Neural progenitor cell (in vitro differentiated cells): ENCODE data around the gene RAI1. TPM values are rescaled to one million over a fixed set of nuclear protein-coding genes. Genes with fewer than 3 reads are reported as not detected.
A peak's percentile ranks its signal among the peaks of the same experiment; 100 is the strongest.

Source experiments
- DNase-seq: peaks from one replicate; pipeline ENCODE4 v3.0.0-alpha.2; 2016; ENCODE audit warnings: low spot score
- H2AFZ ChIP-seq: fragments of 200-600 bp; sonication (generic); replicated peaks from 2 replicates; pipeline ENCODE4 v1.6.1; 2016; ENCODE audit warnings: antibody characterized with exemption
- H3F3A ChIP-seq: fragments of 200-600 bp; sonication (generic); 2 replicates; pipeline ENCODE4 v1.6.1; 2016; ENCODE audit warnings: antibody characterized with exemption, low read depth
- H3K27ac ChIP-seq: fragments of 200-600 bp; sonication (generic); 2 replicates; pipeline ENCODE4 v1.5.1; 2016; ENCODE audit warnings: mild to moderate bottlenecking
- H3K27me3 ChIP-seq: fragments of 200-600 bp; sonication (generic); 2 replicates; pipeline ENCODE4 v1.6.1; 2016; ENCODE audit warnings: mild to moderate bottlenecking, moderate library complexity
- H3K36me3 ChIP-seq: fragments of 200-600 bp; sonication (generic); 2 replicates; pipeline ENCODE4 v1.5.1; 2016
- H3K4me1 ChIP-seq: fragments of 200-600 bp; sonication (generic); 2 replicates; pipeline ENCODE4 v1.6.1; 2016; ENCODE audit warnings: mixed run types
- H3K4me2 ChIP-seq: fragments of 200-600 bp; sonication (generic); 2 replicates; pipeline ENCODE4 v1.6.1; 2016
- H3K4me3 ChIP-seq: fragments of 200-600 bp; sonication (generic); 2 replicates; pipeline ENCODE4 v1.5.1; 2016
- H3K79me2 ChIP-seq: fragments of 200-600 bp; sonication (generic); 2 replicates; pipeline ENCODE4 v1.6.1; 2016; ENCODE audit warnings: low read depth
- H3K9ac ChIP-seq: fragments of 200-600 bp; sonication (generic); 2 replicates; pipeline ENCODE4 v1.6.1; 2016
- H3K9me3 ChIP-seq: fragments of 200-600 bp; sonication (generic); 2 replicates; pipeline ENCODE4 v1.5.1; 2016; ENCODE audit warnings: low read depth
- H4K20me1 ChIP-seq: fragments of 200-600 bp; sonication (generic); 2 replicates; pipeline ENCODE4 v1.6.1; 2016; ENCODE audit warnings: low read depth
- H3K27ac Mint-ChIP-seq: 3 replicates; pipeline ENCODE4 v1.8.0; 2021; ENCODE audit warnings: mixed read lengths
- H3K27me3 Mint-ChIP-seq: 2 replicates; pipeline ENCODE4 v1.8.0; 2022; ENCODE audit warnings: low read depth, mild to moderate bottlenecking, inconsistent platforms, moderate library complexity, mixed read lengths; ENCODE audit not compliant: insufficient read depth
- H3K36me3 Mint-ChIP-seq: 3 replicates; pipeline ENCODE4 v1.8.0; 2021; ENCODE audit warnings: mixed read lengths
- H3K4me1 Mint-ChIP-seq: 3 replicates; pipeline ENCODE4 v1.8.0; 2021; ENCODE audit warnings: mixed read lengths
- H3K4me3 Mint-ChIP-seq: 3 replicates; pipeline ENCODE4 v1.8.0; 2021; ENCODE audit warnings: mild to moderate bottlenecking, moderate library complexity, mixed read lengths
- H3K9me3 Mint-ChIP-seq: 3 replicates; pipeline ENCODE4 v1.8.0; 2020; ENCODE audit warnings: mixed read lengths
- EZH2 ChIP-seq: fragments of 200-600 bp; sonication (generic); IDR thresholded peaks from 2 replicates; pipeline ENCODE4 v1.6.1; 2017; ENCODE audit warnings: antibody characterized with exemption, mild to moderate bottlenecking, moderate library complexity
- EZH2phosphoT487 ChIP-seq: fragments of 200-600 bp; sonication (generic); IDR thresholded peaks from 2 replicates; pipeline ENCODE4 v1.6.1; 2017; ENCODE audit warnings: antibody characterized with exemption
- total RNA-seq: library from RNA; depleted of rRNA; stranded (reverse); fragments of >200 nt; gene quantifications from 2 replicates; pipeline ENCODE4 v1.2.3, GENCODE V29; 2015; ENCODE audit warnings: low replicate concordance
- TF ChIP-seq, protein P1 (sequence below): fragments of 200-600 bp; sonication (generic); IDR thresholded peaks from 2 replicates; pipeline ENCODE4 v1.5.1; 2017; ENCODE audit warnings: antibody characterized with exemption, mild to moderate bottlenecking

RAI1 gene
- total RNA-seq, 1 donor from 2014 or later = 27.4 TPM

DNA sequence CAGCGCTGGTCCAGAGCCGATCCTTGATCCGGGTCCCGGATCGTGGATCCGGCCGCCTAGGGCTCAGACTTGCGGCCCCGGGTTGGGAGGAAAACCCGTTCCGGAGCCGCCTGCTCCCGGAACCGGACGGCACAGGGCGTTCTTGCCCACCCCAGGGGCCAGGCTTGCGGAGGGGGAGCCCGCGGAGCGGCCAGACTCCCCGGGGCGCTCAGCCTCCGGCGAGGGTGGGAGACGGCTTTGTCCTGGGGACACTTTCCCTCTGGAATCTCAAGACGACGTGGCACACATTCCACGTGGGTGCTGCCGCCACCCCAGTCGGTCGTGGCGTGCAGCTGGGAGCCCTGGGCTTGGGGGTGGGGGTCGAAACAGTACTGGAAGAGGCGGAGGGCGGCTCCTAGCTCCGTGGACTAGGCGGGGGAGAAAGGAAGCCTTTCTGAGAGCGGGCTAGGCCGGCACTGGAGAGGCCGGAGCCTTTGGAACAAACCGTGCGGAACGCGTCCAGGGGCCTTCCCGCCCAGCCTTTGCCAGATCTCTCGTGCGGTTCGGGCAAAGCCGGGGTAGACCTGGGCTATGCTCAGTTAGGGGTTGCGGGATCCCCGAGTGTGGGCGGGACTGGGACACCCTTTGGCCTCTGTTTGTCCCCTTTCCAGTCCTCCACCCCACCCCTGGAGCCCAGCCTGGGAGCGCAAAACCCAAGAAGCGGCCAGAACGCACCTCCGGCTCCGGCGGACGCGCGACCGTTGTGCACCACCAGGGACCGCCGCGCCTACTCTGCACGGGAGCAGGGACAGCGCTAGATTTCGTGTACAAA, 129.0 kb downstream of the RAI1 start:
- no peak overlapping the region for H3K9ac ChIP-seq
- H3K4me1 ChIP-seq = peaks cover 30% of the 10 kb centered on the region
- peaks cover 42% of the 10 kb centered on the region for H3F3A ChIP-seq
- no peak overlapping the region for H3K27ac ChIP-seq
- peaks cover 27% of the 10 kb centered on the region for H3K27me3 ChIP-seq
- Mint-ChIP-seq H3K36me3 (peaks cover 10% of the 10 kb centered on the region), H3K9me3 (no peaks in the 10 kb centered on the region), H3K4me1 (peaks cover 35% of the 10 kb centered on the region), H3K4me3 (peak overlapping the region; percentile 68), H3K27me3 (peaks cover 19% of the 10 kb centered on the region), H3K27ac (no peak overlapping the region)
- no peaks in the 10 kb centered on the region for H3K9me3 ChIP-seq
- no peaks in the 10 kb centered on the region for H3K79me2 ChIP-seq
- DNase-seq = peak; percentile 90
- no peak for TF ChIP-seq EZH2phosphoT487
- TF ChIP-seq, protein P1, sequence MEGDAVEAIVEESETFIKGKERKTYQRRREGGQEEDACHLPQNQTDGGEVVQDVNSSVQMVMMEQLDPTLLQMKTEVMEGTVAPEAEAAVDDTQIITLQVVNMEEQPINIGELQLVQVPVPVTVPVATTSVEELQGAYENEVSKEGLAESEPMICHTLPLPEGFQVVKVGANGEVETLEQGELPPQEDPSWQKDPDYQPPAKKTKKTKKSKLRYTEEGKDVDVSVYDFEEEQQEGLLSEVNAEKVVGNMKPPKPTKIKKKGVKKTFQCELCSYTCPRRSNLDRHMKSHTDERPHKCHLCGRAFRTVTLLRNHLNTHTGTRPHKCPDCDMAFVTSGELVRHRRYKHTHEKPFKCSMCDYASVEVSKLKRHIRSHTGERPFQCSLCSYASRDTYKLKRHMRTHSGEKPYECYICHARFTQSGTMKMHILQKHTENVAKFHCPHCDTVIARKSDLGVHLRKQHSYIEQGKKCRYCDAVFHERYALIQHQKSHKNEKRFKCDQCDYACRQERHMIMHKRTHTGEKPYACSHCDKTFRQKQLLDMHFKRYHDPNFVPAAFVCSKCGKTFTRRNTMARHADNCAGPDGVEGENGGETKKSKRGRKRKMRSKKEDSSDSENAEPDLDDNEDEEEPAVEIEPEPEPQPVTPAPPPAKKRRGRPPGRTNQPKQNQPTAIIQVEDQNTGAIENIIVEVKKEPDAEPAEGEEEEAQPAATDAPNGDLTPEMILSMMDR = peak; percentile 29
- H3K36me3 ChIP-seq = no peaks in the 10 kb centered on the region
- H3K4me2 ChIP-seq = peak overlapping the region; percentile 67
- no peak overlapping the region for H2AFZ ChIP-seq
- H4K20me1 ChIP-seq = peaks cover 86% of the 10 kb centered on the region
- H3K4me3 ChIP-seq = peak overlapping the region; percentile 33

- Histone ChIP-seq H3K9ac (no peak overlapping the region), H3K36me3 (no peaks in the 10 kb centered on the region), H3K79me2 (no peaks in the 10 kb centered on the region), H2AFZ (no peak overlapping the region), H3K4me2 (peak overlapping the region; percentile 67), H3K9me3 (no peaks in the 10 kb centered on the region), H3F3A (peaks cover 42% of the 10 kb centered on the region), H3K27ac (no peak overlapping the region), H4K20me1 (peaks cover 85% of the 10 kb centered on the region), H3K27me3 (peaks cover 27% of the 10 kb centered on the region), H3K4me1 (peaks cover 30% of the 10 kb centered on the region), H3K4me3 (no peak overlapping the region)
- H3K36me3 Mint-ChIP-seq = peaks cover 11% of the 10 kb centered on the region
- DNase-seq = no peak
- H3K27me3 Mint-ChIP-seq = peaks cover 17% of the 10 kb centered on the region
- no peaks in the 10 kb centered on the region for H3K9me3 Mint-ChIP-seq
- H3K27ac Mint-ChIP-seq = no peak overlapping the region
- H3K4me1 Mint-ChIP-seq = peaks cover 38% of the 10 kb centered on the region
- TF ChIP-seq EZH2 (no peak), EZH2phosphoT487 (no peak)
- TF ChIP-seq, protein P1 = no peak
- no peak overlapping the region for H3K4me3 Mint-ChIP-seq
Observed at GRCh38 chr17:17810895-17811248, 129.6 kb downstream of the RAI1 start.

DNA sequence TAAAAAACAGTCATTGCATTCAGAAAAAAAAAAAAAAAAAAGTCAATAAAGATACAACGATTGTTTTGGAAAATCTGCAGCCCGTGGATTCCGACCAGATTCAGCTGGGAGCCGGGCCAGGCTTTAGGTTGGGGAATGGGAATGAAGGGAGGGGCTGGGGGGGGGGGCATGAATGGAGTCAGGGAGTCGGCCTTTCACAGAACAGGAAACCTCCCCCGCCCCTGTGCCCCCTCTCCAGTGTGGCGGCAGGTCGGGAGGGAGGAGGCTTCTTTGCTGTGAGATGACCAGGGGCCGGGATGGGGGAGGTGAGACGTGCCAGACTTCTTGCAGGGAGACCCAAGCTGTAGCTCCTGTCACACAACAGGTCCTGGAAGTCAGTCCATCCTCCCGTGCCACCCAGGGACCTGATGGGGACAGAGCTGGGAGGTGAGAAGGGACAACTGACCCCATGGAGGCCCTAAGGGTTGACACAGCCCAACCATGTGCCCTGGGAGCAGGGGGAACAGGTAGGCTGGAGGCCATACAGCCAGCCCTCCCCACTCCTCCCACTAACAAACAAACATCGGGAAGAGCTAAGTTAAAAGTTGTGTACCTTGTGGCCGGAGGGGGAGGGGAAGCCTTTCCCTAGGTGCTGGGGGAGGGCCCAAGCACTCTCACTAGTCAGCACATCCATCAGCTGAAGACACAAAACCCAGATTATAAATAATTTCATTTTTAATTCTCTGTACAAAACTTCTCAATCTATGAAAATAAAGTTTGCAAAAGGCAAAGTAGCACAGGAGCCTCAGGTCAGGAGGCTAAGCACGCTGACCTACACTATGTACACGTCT, 130.3 kb downstream of the RAI1 start:
- H3K27ac Mint-ChIP-seq = peak overlapping the region; percentile 76
- Histone ChIP-seq H2AFZ (no peak overlapping the region), H3K4me2 (peak overlapping the region; percentile 60), H3K4me3 (no peak overlapping the region), H3K79me2 (no peaks in the 10 kb centered on the region), H3K36me3 (no peaks in the 10 kb centered on the region), H3K27ac (no peak overlapping the region), H4K20me1 (peaks cover 79% of the 10 kb centered on the region), H3K27me3 (peaks cover 27% of the 10 kb centered on the region), H3K4me1 (peaks cover 30% of the 10 kb centered on the region), H3F3A (peaks cover 42% of the 10 kb centered on the region), H3K9ac (no peak overlapping the region), H3K9me3 (no peaks in the 10 kb centered on the region)
- H3K4me3 Mint-ChIP-seq = peak overlapping the region; percentile 48
- TF ChIP-seq EZH2phosphoT487 = no peak
- peaks cover 7% of the 10 kb centered on the region for H3K36me3 Mint-ChIP-seq
- peaks cover 36% of the 10 kb centered on the region for H3K4me1 Mint-ChIP-seq
- H3K27me3 Mint-ChIP-seq = peaks cover 13% of the 10 kb centered on the region
- H3K9me3 Mint-ChIP-seq = no peaks in the 10 kb centered on the region
- DNase-seq = peak; percentile 47
